ENCODE data around the gene MTMR12. TPM values are rescaled to one million over a fixed set of nuclear protein-coding genes. Genes with fewer than 3 reads are reported as not detected.

MTMR12 gene
- total and polyA plus RNA-seq, 2 of the 13 experiments (the other 11 are each of a cell fraction or from before 2014, with no cell fraction given) = 23.4 to 36.6 TPM

GRCh38 chr5:32207355-32207634 is 105.4 kb downstream of the MTMR12 start:
- Histone ChIP-seq H3K9me3 (ENCODE audit: low read length) (no peaks in the 10 kb centered on the region), H3K27ac (ENCODE audit: extremely low read length, insufficient read depth, low read length) (no peak overlapping the region), H3K4me3 (replicated peaks in 1 of 3; ENCODE audit: insufficient read depth in 1 of 3, low read depth in 2 of 3, low read length in 3 of 3) (no peak overlapping the region), H2AFZ (ENCODE audit: low read length) (no peak overlapping the region), H3K4me2 (ENCODE audit: low read depth, low read length) (no peak overlapping the region), H3K4me1 (ENCODE audit: insufficient read depth, low read length) (peaks cover 55% of the 10 kb centered on the region), H3K79me2 (ENCODE audit: insufficient read depth, low read length) (no peaks in the 10 kb centered on the region), H4K20me1 (ENCODE audit: insufficient read depth, low read length) (no peaks in the 10 kb centered on the region), H3K36me3 (replicated peaks in 1 of 2; ENCODE audit: control insufficient read depth in 1 of 2, insufficient read depth in 2 of 2, low read length in 2 of 2) (no peaks in the 10 kb centered on the region), H3K27me3 (ENCODE audit: control insufficient read depth in 1 of 2, insufficient read depth in 2 of 2, low read length in 2 of 2) (no peaks in the 10 kb centered on the region), H3K9ac (ENCODE audit: insufficient read depth, low read depth, low read length) (no peak overlapping the region)
- in situ Hi-C loops (cut with HindIII; ENCODE audit: extremely low pct_ligation_motif_present, low pct_unique_long_range_greater_than_20kb) (no loop called here), intact Hi-C loops (cut with micrococcal nuclease; ENCODE audit: unreplicated experiment) (no loop called here)
- FAIRE-seq (no peak), ATAC-seq (no peak), DNase-seq (ENCODE audit: low spot score) (no peak)
- no peak for TF ChIP-seq ZNF407 (CRISPR knock-in tag; IDR thresholded peaks at IDR 0.05; ENCODE audit: not compliant biosample characterization)
- TF ChIP-seq, protein P1, sequence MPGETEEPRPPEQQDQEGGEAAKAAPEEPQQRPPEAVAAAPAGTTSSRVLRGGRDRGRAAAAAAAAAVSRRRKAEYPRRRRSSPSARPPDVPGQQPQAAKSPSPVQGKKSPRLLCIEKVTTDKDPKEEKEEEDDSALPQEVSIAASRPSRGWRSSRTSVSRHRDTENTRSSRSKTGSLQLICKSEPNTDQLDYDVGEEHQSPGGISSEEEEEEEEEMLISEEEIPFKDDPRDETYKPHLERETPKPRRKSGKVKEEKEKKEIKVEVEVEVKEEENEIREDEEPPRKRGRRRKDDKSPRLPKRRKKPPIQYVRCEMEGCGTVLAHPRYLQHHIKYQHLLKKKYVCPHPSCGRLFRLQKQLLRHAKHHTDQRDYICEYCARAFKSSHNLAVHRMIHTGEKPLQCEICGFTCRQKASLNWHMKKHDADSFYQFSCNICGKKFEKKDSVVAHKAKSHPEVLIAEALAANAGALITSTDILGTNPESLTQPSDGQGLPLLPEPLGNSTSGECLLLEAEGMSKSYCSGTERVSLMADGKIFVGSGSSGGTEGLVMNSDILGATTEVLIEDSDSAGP (CRISPR knock-in tag; IDR thresholded peaks at IDR 0.05; ENCODE audit: borderline replicate concordance) = no peak
- 100% methylated on average over 4 of the region's 4 CpGs for WGBS (ENCODE audit: low lambda C conversion rate)
- no TSS peak for BruUV-seq (replicated peaks)
- POLR2A ChIA-PET = interaction anchor here (1.3 kb wide), 1 partner anchor 33 kb away, joined by 3 read pairs; the partner anchor contains the start of gene GOLPH3
- CTCF ChIA-PET (ENCODE audit: low intra/inter-chr PET ratio, low total read pairs) = no interaction called here

Measured in HepG2 (cell line).